Tibial nerve (tissue), 3 donors: ENCODE measurements around the gene TBC1D5.

ENCODE experiments used
- POLR2A ChIP-seq, 2 donors: fragments of 450-650 bp; IDR thresholded peaks; one replicate each; pipeline ENCODE4 v1.6.1; 2017; ENCODE audit warnings: antibody characterized with exemption in 2 of 2, mild to moderate bottlenecking in 2 of 2, moderate library complexity in 2 of 2
- TF ChIP-seq, protein P1 (sequence below), 5 experiments: fragments of 200-600 bp in 3 of 5; fragments of 450-650 bp in 2 of 5; sonication (generic) in 3 of 5; IDR thresholded peaks; one replicate each; pipeline ENCODE4 v1.5.1; 2016 to 2019; ENCODE audit warnings: antibody characterized with exemption in 5 of 5, mild to moderate bottlenecking in 3 of 5, moderate library complexity in 2 of 5

DNA sequence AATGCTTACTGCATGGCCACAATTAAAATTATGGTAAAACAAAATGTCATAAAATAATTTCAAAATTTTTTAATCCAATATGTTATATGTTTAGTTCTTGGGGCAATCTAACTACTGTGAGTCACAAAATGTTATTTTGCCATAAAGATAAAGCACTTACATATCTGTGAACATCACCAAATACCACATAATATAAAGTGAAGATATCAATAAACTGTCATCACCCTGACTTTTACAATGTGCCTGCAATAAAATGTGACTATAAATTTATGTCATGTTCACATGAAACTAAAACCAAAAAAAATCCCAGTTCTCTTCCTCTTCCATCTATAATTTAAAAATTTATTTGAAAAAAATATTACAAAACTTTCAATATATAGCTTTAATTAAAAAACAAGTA is 191.8 kb downstream of the TBC1D5 start:
- TF ChIP-seq, protein P1, sequence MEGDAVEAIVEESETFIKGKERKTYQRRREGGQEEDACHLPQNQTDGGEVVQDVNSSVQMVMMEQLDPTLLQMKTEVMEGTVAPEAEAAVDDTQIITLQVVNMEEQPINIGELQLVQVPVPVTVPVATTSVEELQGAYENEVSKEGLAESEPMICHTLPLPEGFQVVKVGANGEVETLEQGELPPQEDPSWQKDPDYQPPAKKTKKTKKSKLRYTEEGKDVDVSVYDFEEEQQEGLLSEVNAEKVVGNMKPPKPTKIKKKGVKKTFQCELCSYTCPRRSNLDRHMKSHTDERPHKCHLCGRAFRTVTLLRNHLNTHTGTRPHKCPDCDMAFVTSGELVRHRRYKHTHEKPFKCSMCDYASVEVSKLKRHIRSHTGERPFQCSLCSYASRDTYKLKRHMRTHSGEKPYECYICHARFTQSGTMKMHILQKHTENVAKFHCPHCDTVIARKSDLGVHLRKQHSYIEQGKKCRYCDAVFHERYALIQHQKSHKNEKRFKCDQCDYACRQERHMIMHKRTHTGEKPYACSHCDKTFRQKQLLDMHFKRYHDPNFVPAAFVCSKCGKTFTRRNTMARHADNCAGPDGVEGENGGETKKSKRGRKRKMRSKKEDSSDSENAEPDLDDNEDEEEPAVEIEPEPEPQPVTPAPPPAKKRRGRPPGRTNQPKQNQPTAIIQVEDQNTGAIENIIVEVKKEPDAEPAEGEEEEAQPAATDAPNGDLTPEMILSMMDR (IDR thresholded peaks at IDR 0.05): no peak
- no peak for TF ChIP-seq POLR2A (IDR thresholded peaks at IDR 0.05)
